Hepatocyte (in vitro differentiated cells): Measurements from ENCODE around the gene TSKS.

ENCODE experiments used
- CTCF ChIP-seq: fragments of 200-600 bp; sonication (generic); IDR thresholded peaks from 2 replicates; pipeline ENCODE4 v1.5.1; 2016; ENCODE audit warnings: antibody characterized with exemption, mild to moderate bottlenecking; ENCODE audit not compliant: poor library complexity
- EZH2 ChIP-seq: fragments of 200-600 bp; sonication (generic); IDR thresholded peaks from 2 replicates; pipeline ENCODE4 v1.6.1; 2016; ENCODE audit warnings: antibody characterized with exemption, mild to moderate bottlenecking, borderline replicate concordance
- EZH2phosphoT487 ChIP-seq: fragments of 200-600 bp; sonication (generic); IDR thresholded peaks from one replicate; pipeline ENCODE4 v1.6.1; 2018; ENCODE audit warnings: antibody characterized with exemption, mild to moderate bottlenecking, low read depth, moderate library complexity; ENCODE audit not compliant: unreplicated experiment, severe bottlenecking

GRCh38 chr19:49803529-49803856 is 40.4 kb upstream of the TSKS start:
- no peak for TF ChIP-seq CTCF
- TF ChIP-seq EZH2: no peak
- no peak for TF ChIP-seq EZH2phosphoT487
